ENCODE results near the gene IRF5.
"Not testable (repeated sequence)": the region's sequence is repeated elsewhere in the genome, so short reads cannot be mapped to it uniquely, and the experiment has no call there.

IRF5 gene

GRCh38 chr7:128974241-128974934, 36.7 kb downstream of the IRF5 start:
- no peak for DNase-seq

- DNase-seq, result no peak
Measured at GRCh38 chr7:128982105-128982504, 44.4 kb downstream of the IRF5 start.

- no peak for DNase-seq
Measured at GRCh38 chr7:128985660-128986059, 47.9 kb downstream of the IRF5 start.

- no peak for DNase-seq
Measured at GRCh38 chr7:128986609-128987008, 48.9 kb downstream of the IRF5 start.

- no peak for DNase-seq
Measured at GRCh38 chr7:128988372-128988771, 50.6 kb downstream of the IRF5 start.

GRCh38 chr7:128989961-128990360, 52.2 kb downstream of the IRF5 start:
- no peak for DNase-seq

GRCh38 chr7:128993419-128993818, 55.7 kb downstream of the IRF5 start:
- no peak for DNase-seq

GRCh38 chr7:128994560-128994959, 56.8 kb downstream of the IRF5 start:
- not testable (repeated sequence) for DNase-seq

GRCh38 chr7:128997181-128997580, 59.5 kb downstream of the IRF5 start:
- no peak for DNase-seq
